Gastrocnemius medialis (tissue), 4 donors: ENCODE data around the gene GARIN1A. TPM values are rescaled to one million over a fixed set of nuclear protein-coding genes. Genes with fewer than 3 reads are reported as not detected.

Source experiments
- ATAC-seq, 2 donors: fragments of 150-250 bp; one replicate each; pipeline ENCODE4 v1.9.1; 2016
- DNase-seq, 2 donors: peaks; one replicate each; pipeline ENCODE4 v3.0.0-alpha.2; 2019
- H3K27ac ChIP-seq, 4 donors: fragments of 200-600 bp; sonication (generic); 1 replicate in 1 of 4; 2 replicates in 3 of 4; pipeline ENCODE4 v1.5.1; 2016 to 2018; ENCODE audit warnings: mild to moderate bottlenecking in 2 of 4, moderate library complexity in 1 of 4
- H3K27me3 ChIP-seq, 3 donors: fragments of 200-600 bp; sonication (generic) in 2 of 3; 1 replicate in 1 of 3; 2 replicates in 2 of 3; pipeline versions ENCODE4 v1.5.1 to v1.6.0; 2016 to 2019; ENCODE audit warnings: mild to moderate bottlenecking in 1 of 3, moderate library complexity in 1 of 3
- H3K36me3 ChIP-seq, 2 donors: fragments of 200-600 bp; sonication (generic) in 1 of 2; one replicate each; pipeline ENCODE4 v1.5.1; 2017 to 2018
- H3K4me1 ChIP-seq, 2 donors: fragments of 200-600 bp; sonication (generic) in 1 of 2; one replicate each; pipeline ENCODE4 v1.5.1; 2016 to 2017; ENCODE audit warnings: mild to moderate bottlenecking in 2 of 2
- H3K4me3 ChIP-seq, 4 donors: fragments of 200-600 bp; sonication (generic) in 3 of 4; 1 replicate in 1 of 4; 2 replicates in 3 of 4; pipeline ENCODE4 v1.5.1; 2016 to 2019; ENCODE audit warnings: mild to moderate bottlenecking in 2 of 4
- H3K9me3 ChIP-seq, 3 donors: fragments of 200-600 bp; sonication (generic) in 2 of 3; 1 replicate in 1 of 3; 2 replicates in 2 of 3; pipeline ENCODE4 v1.5.1; 2016 to 2019
- CTCF ChIP-seq, 5 experiments: fragments of 450-650 bp in 3 of 5; fragments of 200-600 bp in 2 of 5; sonication (generic) in 2 of 5; IDR thresholded peaks in 4 of 5; conservative IDR thresholded peaks in 1 of 5; 1 replicate in 4 of 5; 2 replicates in 1 of 5; pipeline ENCODE4 v1.5.1; 2016 to 2019; ENCODE audit warnings: antibody characterized with exemption in 5 of 5, mild to moderate bottlenecking in 3 of 5, moderate library complexity in 3 of 5
- POLR2A ChIP-seq, 2 donors: fragments of 450-650 bp; IDR thresholded peaks; one replicate each; pipeline ENCODE4 v1.6.1; 2017; ENCODE audit warnings: antibody characterized with exemption in 2 of 2, mild to moderate bottlenecking in 2 of 2, moderate library complexity in 2 of 2
- in situ Hi-C, 4 donors: fragments of 200-750 bp; cut with MboI; loops; one replicate each; pipeline versions ENCODE4 v1.15.0 to v1.8.0; 2017; ENCODE audit warnings: low sequenced_read_pairs in 4 of 4
- intact Hi-C: fragments of 100-400 bp; cut with DNase I; formaldehyde crosslinking; loops from one replicate; pipeline ENCODE4 v1.15.1; 2023; ENCODE audit warnings: low total_unique reads
- total RNA-seq, 4 donors: library from RNA; depleted of rRNA; stranded (reverse); fragments of >200 nt; gene quantifications; one replicate each; pipeline versions ENCODE4 v1.1.0 to v1.2.3, GENCODE V29; 2016

The GARIN1A gene
- total RNA-seq, 4 donors from 2014 or later: 0.13 to 1.6 (median 0.76) TPM

GRCh38 chr7:128713794-128714193 is 41.7 kb downstream of the GARIN1A start:
- TF ChIP-seq CTCF (IDR thresholded peaks at IDR 0.05 in 4 of 5, conservative IDR thresholded peaks at IDR 0.05 in 1 of 5): no peak
- TF ChIP-seq POLR2A (IDR thresholded peaks at IDR 0.05): no peak
- intact Hi-C loops (no loop called here), in situ Hi-C loops (no loop called here)
- no peaks in the 10 kb centered on the region for H3K27me3 ChIP-seq
- no peak overlapping the region for H3K4me3 ChIP-seq
- H3K9me3 ChIP-seq: no peaks in the 10 kb centered on the region
- DNase-seq: no peak
- no peak for ATAC-seq
- H3K36me3 ChIP-seq: no peaks in the 10 kb centered on the region
- no peaks in the 10 kb centered on the region for H3K4me1 ChIP-seq
- H3K27ac ChIP-seq: no peak overlapping the region

- no peak overlapping the region for H3K27ac ChIP-seq
- ATAC-seq: no peak
- intact Hi-C loops (no loop called here), in situ Hi-C loops (no loop called here)
- no peaks in the 10 kb centered on the region for H3K27me3 ChIP-seq
- no peak for DNase-seq
- H3K36me3 ChIP-seq: no peaks in the 10 kb centered on the region
- no peaks in the 10 kb centered on the region for H3K4me1 ChIP-seq
- no peaks in the 10 kb centered on the region for H3K9me3 ChIP-seq
- TF ChIP-seq POLR2A (IDR thresholded peaks at IDR 0.05) (no peak), CTCF (IDR thresholded peaks at IDR 0.05 in 4 of 5, conservative IDR thresholded peaks at IDR 0.05 in 1 of 5) (no peak)
- no peak overlapping the region for H3K4me3 ChIP-seq
Measured at GRCh38 chr7:128714701-128715495, 42.8 kb downstream of the GARIN1A start.

GRCh38 chr7:128718967-128719642 is 47.0 kb downstream of the GARIN1A start:
- ATAC-seq: no peak
- no peaks in the 10 kb centered on the region for H3K4me1 ChIP-seq
- TF ChIP-seq CTCF (IDR thresholded peaks at IDR 0.05 in 4 of 5, conservative IDR thresholded peaks at IDR 0.05 in 1 of 5) (no peak), POLR2A (IDR thresholded peaks at IDR 0.05) (no peak)
- H3K9me3 ChIP-seq: no peaks in the 10 kb centered on the region
- in situ Hi-C loops: no loop called here
- no peak overlapping the region for H3K4me3 ChIP-seq
- H3K27ac ChIP-seq: no peak overlapping the region
- intact Hi-C loops: no loop called here
- no peaks in the 10 kb centered on the region for H3K27me3 ChIP-seq
- H3K36me3 ChIP-seq: no peaks in the 10 kb centered on the region
- DNase-seq: no peak

GRCh38 chr7:128721376-128721775 is 49.3 kb downstream of the GARIN1A start:
- in situ Hi-C loops (no loop called here), intact Hi-C loops (no loop called here)
- DNase-seq (no peak), ATAC-seq (no peak)
- TF ChIP-seq POLR2A (IDR thresholded peaks at IDR 0.05): no peak
- no peak for TF ChIP-seq CTCF (IDR thresholded peaks at IDR 0.05 in 4 of 5, conservative IDR thresholded peaks at IDR 0.05 in 1 of 5)
- H3K4me3 ChIP-seq: no peak overlapping the region
- H3K27me3 ChIP-seq: no peaks in the 10 kb centered on the region
- no peaks in the 10 kb centered on the region for H3K36me3 ChIP-seq
- H3K4me1 ChIP-seq: no peaks in the 10 kb centered on the region
- no peak overlapping the region for H3K27ac ChIP-seq
- H3K9me3 ChIP-seq: no peaks in the 10 kb centered on the region

Other genes starting within 250 kb of the GARIN1A start
- gene HILPDA, start 216.4 kb upstream of the GARIN1A start, total RNA-seq: 1 to 10 TPM; 1.1 to 4.3 (median 3.2) TPM
- 10 to 100 TPM; 19.8 to 22.5 (median 20.6) TPM for gene METTL2B, start 195.5 kb upstream of the GARIN1A start, total RNA-seq
- gene CALU, start 67.1 kb downstream of the GARIN1A start, total RNA-seq: 100 to 1,000 TPM in 2 of 4 donors, 10 to 100 TPM in 2; 40.1 to 115 (median 90.6) TPM
- gene OPN1SW, start 103.5 kb downstream of the GARIN1A start, total RNA-seq: not detected
- gene CCDC136, start 119.7 kb downstream of the GARIN1A start, total RNA-seq: 10 to 100 TPM in 2 of 4 donors, 1 to 10 TPM in 1, under 1 TPM in 1; 0.61 to 15.8 (median 9.3) TPM
- 1,000 to 10,000 TPM; 1,071 to 4,398 (median 2,381) TPM for gene FLNC, start 158.1 kb downstream of the GARIN1A start, total RNA-seq
- gene ATP6V1F, start 190.6 kb downstream of the GARIN1A start, total RNA-seq: 10 to 100 TPM; 79.3 to 99.2 (median 82.3) TPM
- gene KCP, start 238.4 kb downstream of the GARIN1A start, total RNA-seq: under 1 TPM in 1 of 4 donors, not detected in 3; 0.10 TPM